Endothelial cell of umbilical vein (primary cell): Measurements from ENCODE around the gene GAS7. TPM values are rescaled to one million over a fixed set of nuclear protein-coding genes. Genes with fewer than 3 reads are reported as not detected.

Experiments
- BruUV-seq: library from RNA; stranded (reverse); fragments of 400-500 nt; replicated peaks from 2 replicates; lab custom pipeline; 2021; lab: Mats Ljungman, UMichigan
- CTCF ChIA-PET: fragments of 300-600, 350-600 bp; sonication (Branson Sonifier 250); formaldehyde crosslinking; loops from one replicate; lab custom pipeline; 2021; ENCODE audit warnings: antibody characterized with exemption, inconsistent platforms; lab: Charles Lee
- POLR2A ChIA-PET: fragments of 300-600, 350-600 bp; sonication (Branson Sonifier 250); formaldehyde crosslinking; loops from one replicate; lab custom pipeline; 2021; ENCODE audit warnings: antibody characterized with exemption, inconsistent platforms; lab: Charles Lee
- DNase-seq: peaks from one replicate; pipeline ENCODE4 v3.0.0-alpha.2; 2011; ENCODE audit warnings: low read depth, low spot score
- FAIRE-seq: peaks from 2 replicates; lab custom pipeline; 2011; peaks lifted over from hg19 to GRCh38; lab: Jason Lieb, UNC
- H2AFZ ChIP-seq: 2 replicates; pipeline ENCODE4 v1.6.0; 2012; ENCODE audit warnings: low read depth, low read length, control low read depth, inconsistent platforms
- H3K27ac ChIP-seq: 2 replicates; pipeline ENCODE4 v1.5.1; 2011; ENCODE audit warnings: low read depth, mild to moderate bottlenecking, control low read depth, low read length, moderate library complexity; ENCODE audit not compliant: insufficient read depth
- H3K27me3 ChIP-seq, 2 experiments: 2 replicates each; pipeline versions ENCODE4 v1.6.0 to v1.6.1; 2011; ENCODE audit warnings: low read length in 2 of 2, mixed read lengths in 1 of 2; ENCODE audit not compliant: control insufficient read depth in 2 of 2, insufficient read depth in 2 of 2
- H3K36me3 ChIP-seq, 2 experiments: 2 replicates in 1 of 2; 3 replicates in 1 of 2; pipeline ENCODE4 v1.5.1; 2011; ENCODE audit warnings: low read length in 2 of 2, mild to moderate bottlenecking in 1 of 2, moderate library complexity in 1 of 2; ENCODE audit not compliant: control insufficient read depth in 2 of 2, insufficient read depth in 2 of 2; ENCODE audit errors: extremely low read depth in 1 of 2
- H3K4me1 ChIP-seq: 3 replicates; pipeline ENCODE4 v1.5.1; 2011; ENCODE audit warnings: mild to moderate bottlenecking, low read length; ENCODE audit not compliant: control insufficient read depth, insufficient read depth; ENCODE audit errors: extremely low read depth
- H3K4me2 ChIP-seq: 2 replicates; pipeline ENCODE4 v1.6.1; 2011; ENCODE audit warnings: low read length, control low read depth, mixed read lengths; ENCODE audit not compliant: insufficient read depth
- H3K4me3 ChIP-seq, 3 experiments: fragments of 200-600 bp in 1 of 3; sonication (generic), shearing (Covaris generic) in 1 of 3; replicated peaks in 1 of 3; 2 replicates each; pipeline ENCODE4 v1.5.1; 2011 to 2016; ENCODE audit warnings: control low read depth in 3 of 3, low read length in 3 of 3, mild to moderate bottlenecking in 2 of 3, inconsistent platforms in 1 of 3, low read depth in 1 of 3, moderate library complexity in 1 of 3; ENCODE audit not compliant: insufficient read depth in 1 of 3
- H3K79me2 ChIP-seq: 2 replicates; pipeline ENCODE4 v1.6.0; 2012; ENCODE audit warnings: low read length, inconsistent platforms; ENCODE audit not compliant: control insufficient read depth, insufficient read depth
- H3K9ac ChIP-seq: replicated peaks from 2 replicates; pipeline ENCODE3; 2011; ENCODE audit warnings: low read length, control low read depth; ENCODE audit not compliant: insufficient read depth; ENCODE audit errors: extremely low read depth
- H3K9me1 ChIP-seq: replicated peaks from 3 replicates; pipeline ENCODE4 v1.6.0; 2011; ENCODE audit warnings: mild to moderate bottlenecking, low read length; ENCODE audit not compliant: control insufficient read depth, insufficient read depth; ENCODE audit errors: extremely low read depth
- H3K9me3 ChIP-seq: replicated peaks from 2 replicates; pipeline ENCODE4 v1.5.1; 2012; ENCODE audit warnings: low read length, inconsistent platforms; ENCODE audit not compliant: control insufficient read depth, insufficient read depth
- H4K20me1 ChIP-seq: replicated peaks from 2 replicates; pipeline ENCODE3; 2011; ENCODE audit warnings: mild to moderate bottlenecking, low read length; ENCODE audit not compliant: control insufficient read depth, insufficient read depth; ENCODE audit errors: extremely low read depth
- CTCF ChIP-seq, 2 donors: IDR thresholded peaks; 1 replicate in 1 of 2; 2 replicates in 1 of 2; pipeline ENCODE4 v1.5.1; 2011; ENCODE audit warnings: low read length in 2 of 2, mild to moderate bottlenecking in 2 of 2, moderate library complexity in 2 of 2, control low read depth in 1 of 2, inconsistent platforms in 1 of 2, low read depth in 1 of 2; ENCODE audit not compliant: insufficient read depth in 1 of 2; ENCODE audit errors: extremely low read depth in 1 of 2
- EZH2 ChIP-seq: IDR thresholded peaks from 2 replicates; pipeline ENCODE4 v1.6.1; 2012; ENCODE audit warnings: borderline replicate concordance, low read depth, mild to moderate bottlenecking, moderate library complexity, low read length, inconsistent platforms; ENCODE audit not compliant: severe bottlenecking
- FOS ChIP-seq: IDR thresholded peaks from 2 replicates; pipeline ENCODE4 v1.6.1; 2011; ENCODE audit warnings: mild to moderate bottlenecking, low read length, moderate library complexity, borderline replicate concordance; ENCODE audit not compliant: insufficient read depth
- GATA2 ChIP-seq: IDR thresholded peaks from 2 replicates; pipeline ENCODE4 v1.7.0; 2011; ENCODE audit warnings: low read depth, mild to moderate bottlenecking, moderate library complexity, mixed read lengths, low read length; ENCODE audit not compliant: insufficient read length, insufficient read depth
- JUN ChIP-seq: IDR thresholded peaks from 2 replicates; pipeline ENCODE4 v1.6.1; 2011; ENCODE audit warnings: borderline replicate concordance, low read depth; ENCODE audit not compliant: insufficient read length, insufficient read depth
- MYC ChIP-seq: IDR thresholded peaks from one replicate; pipeline ENCODE4 v1.6.1; 2011; ENCODE audit warnings: mild to moderate bottlenecking, low read depth, low read length
- POLR2A ChIP-seq: IDR thresholded peaks from 2 replicates; pipeline ENCODE4 v1.6.1; 2012; ENCODE audit warnings: low read depth, mild to moderate bottlenecking, control low read depth, low read length
- POLR2AphosphoS5 ChIP-seq: IDR thresholded peaks from 2 replicates; pipeline ENCODE4 v1.6.1; 2012; ENCODE audit warnings: low read depth, mild to moderate bottlenecking, control low read depth, low read length, moderate library complexity; ENCODE audit not compliant: insufficient read depth
- dilution Hi-C: fragments of 300-500 bp; cut with MboI; formaldehyde crosslinking; loops from one replicate; pipeline ENCODE4 v1.15.0; 2019; ENCODE audit warnings: low sequenced_read_pairs; ENCODE audit not compliant: extremely low pct_ligation_motif_present
- intact Hi-C: fragments of 100-400 bp; cut with micrococcal nuclease; formaldehyde crosslinking; loops from one replicate; pipeline ENCODE4 v1.10.0; 2022
- polyA plus RNA-seq, 4 experiments: library from polyadenylated mRNA; depleted of rRNA in 3 of 4; stranded (reverse) in 3 of 4; unstranded in 1 of 4; fragments of >200 nt; gene quantifications; 2 replicates each; pipeline versions ENCODE4 v1.2.1 to v1.2.3, GENCODE V29; 2011 to 2012; ENCODE audit warnings: missing spikeins in 1 of 4
- total RNA-seq: library from RNA; stranded (reverse); gene quantifications from 2 replicates; pipeline ENCODE4 v1.2.3, GENCODE V29; 2021
- TF ChIP-seq, protein P1 (sequence below): IDR thresholded peaks from 2 replicates; pipeline ENCODE4 v1.6.1; 2011; ENCODE audit not compliant: insufficient read depth, insufficient read length

The GAS7 gene
- total and polyA plus RNA-seq, 2 donors (not counting 3 experiments of a cell fraction or from before 2014, with no cell fraction given): not detected

GRCh38 chr17:9904277-9905077 is 293.9 kb downstream of the GAS7 start:
- Histone ChIP-seq H3K9me3 (peaks cover 4% of the 10 kb centered on the region), H3K27me3 (no peaks in the 10 kb centered on the region), H4K20me1 (no peaks in the 10 kb centered on the region), H3K36me3 (no peaks in the 10 kb centered on the region), H3K79me2 (no peaks in the 10 kb centered on the region), H3K4me2 (no peak overlapping the region), H3K4me1 (no peaks in the 10 kb centered on the region), H3K9ac (no peak overlapping the region), H3K27ac (no peak overlapping the region), H3K9me1 (no peaks in the 10 kb centered on the region), H2AFZ (no peak overlapping the region), H3K4me3 (no peak overlapping the region)
- FAIRE-seq (no peak), DNase-seq (no peak)
- ChIA-PET POLR2A (no interaction called here), CTCF (no interaction called here)
- no peak for TF ChIP-seq JUN
- no peak for TF ChIP-seq GATA2
- no peak for TF ChIP-seq EZH2
- TF ChIP-seq, protein P1, sequence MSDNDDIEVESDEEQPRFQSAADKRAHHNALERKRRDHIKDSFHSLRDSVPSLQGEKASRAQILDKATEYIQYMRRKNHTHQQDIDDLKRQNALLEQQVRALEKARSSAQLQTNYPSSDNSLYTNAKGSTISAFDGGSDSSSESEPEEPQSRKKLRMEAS: no peak
- no peak for TF ChIP-seq POLR2AphosphoS5
- no peak for TF ChIP-seq POLR2A
- no peak for TF ChIP-seq FOS
- no peak for TF ChIP-seq MYC
- no peak for TF ChIP-seq CTCF (IDR thresholded peaks at IDR 0.05; ENCODE audit: extremely low read depth in 1 of 2, insufficient read depth in 1 of 2, low read depth in 1 of 2, low read length in 2 of 2)
- BruUV-seq: no TSS peak
- dilution Hi-C loops (no loop called here), intact Hi-C loops (no loop called here)
